ENCODE results near the gene DGKH.
A peak's percentile ranks its signal among the peaks of the same experiment; 100 is the strongest.

DGKH gene

GRCh38 chr13:42232671-42233070 is 184.2 kb downstream of the DGKH start:
- no peak for DNase-seq

GRCh38 chr13:42233726-42234125 is 185.3 kb downstream of the DGKH start:
- no peak for DNase-seq

- no peak for DNase-seq
Observed at GRCh38 chr13:42239161-42239560, 190.7 kb downstream of the DGKH start.

GRCh38 chr13:42239644-42240043 is 191.2 kb downstream of the DGKH start:
- DNase-seq, result no peak

- DNase-seq, result no peak
Observed at GRCh38 chr13:42246541-42246940, 198.1 kb downstream of the DGKH start.

GRCh38 chr13:42247883-42248282 is 199.4 kb downstream of the DGKH start:
- no peak for DNase-seq

GRCh38 chr13:42255886-42256285 is 207.4 kb downstream of the DGKH start:
- no peak for DNase-seq

- peak in 1 of 3 experiments; percentile 43 for DNase-seq
Observed at GRCh38 chr13:42258747-42259146, 210.3 kb downstream of the DGKH start.

- DNase-seq, result no peak
Observed at GRCh38 chr13:42259515-42259914, 211.1 kb downstream of the DGKH start.

- DNase-seq, result no peak
Observed at GRCh38 chr13:42260903-42261654, 212.6 kb downstream of the DGKH start.

- no peak for DNase-seq
Observed at GRCh38 chr13:42266473-42266872, 218.0 kb downstream of the DGKH start.

- DNase-seq, result no peak
Observed at GRCh38 chr13:42270160-42270856, 221.9 kb downstream of the DGKH start.

- no peak for DNase-seq
Observed at GRCh38 chr13:42270857-42271215, 222.4 kb downstream of the DGKH start.

GRCh38 chr13:42271337-42272114 is 223.1 kb downstream of the DGKH start:
- peak; percentile 94 to 98 (median 96) for DNase-seq

GRCh38 chr13:42272115-42272803 is 223.8 kb downstream of the DGKH start, which contains the start of gene AKAP11:
TSS of gene AKAP11 (plus strand) at chr13:42272152. CDS start at chr13:42286349, 14,197 bp downstream.
- DNase-seq, result peak; percentile 41 to 85 (median 80)

- no peak for DNase-seq
Observed at GRCh38 chr13:42272804-42273175, 224.3 kb downstream of the DGKH start.

- DNase-seq, result no peak
Observed at GRCh38 chr13:42274386-42275097, 226.1 kb downstream of the DGKH start.

GRCh38 chr13:42275098-42275471 is 226.6 kb downstream of the DGKH start:
- no peak for DNase-seq

- DNase-seq, result no peak
Observed at GRCh38 chr13:42275506-42275905, 227.1 kb downstream of the DGKH start.

- no peak for DNase-seq
Observed at GRCh38 chr13:42276683-42277082, 228.2 kb downstream of the DGKH start.

- no peak for DNase-seq
Observed at GRCh38 chr13:42277618-42278276, 229.3 kb downstream of the DGKH start.

- DNase-seq, result no peak
Observed at GRCh38 chr13:42279080-42279479, 230.6 kb downstream of the DGKH start.
